Measurements from ENCODE around the gene MCF2. TPM values are rescaled to one million over a fixed set of nuclear protein-coding genes. Genes with fewer than 3 reads are reported as not detected.

The MCF2 gene
- polyA plus RNA-seq, 1 of the 3 experiments (the other 2 are of a cell fraction) = 0.05 TPM

GRCh38 chrX:139560221-139560620, 147.7 kb downstream of the MCF2 start:
- DNase-seq = no peak
- Histone ChIP-seq H3K27ac (ENCODE audit: low read depth in 2 of 2, low read length in 1 of 2) (no peak overlapping the region), H4K20me1 (ENCODE audit: insufficient read depth) (no peaks in the 10 kb centered on the region), H3K4me1 (ENCODE audit: control insufficient read depth in 1 of 2, insufficient read depth in 2 of 2, low read depth in 1 of 2, low read length in 1 of 2) (no peaks in the 10 kb centered on the region), H3K9me3 (no peaks in the 10 kb centered on the region), H2AFZ (ENCODE audit: low read depth) (no peak overlapping the region), H3F3A (replicated peaks; ENCODE audit: insufficient read depth) (no peaks in the 10 kb centered on the region), H3K27me3 (ENCODE audit: insufficient read depth) (peaks cover 7% of the 10 kb centered on the region; the same call in 1 of the 2 replicates), H3K4me2 (no peak overlapping the region), H3K79me2 (ENCODE audit: insufficient read depth) (no peaks in the 10 kb centered on the region), H3K36me3 (replicated peaks in 1 of 2; ENCODE audit: control insufficient read depth in 1 of 2, insufficient read depth in 2 of 2, low read length in 1 of 2) (no peaks in the 10 kb centered on the region), H3K9ac (no peak overlapping the region), H3K9me2 (no peaks in the 10 kb centered on the region), H3K4me3 (ENCODE audit: low read depth in 2 of 2, low read length in 1 of 2) (no peak overlapping the region)
- no peak for TF ChIP-seq RFX5 (IDR thresholded peaks at IDR 0.05; ENCODE audit: low read length)
- TF ChIP-seq EZH2phosphoT487 (IDR thresholded peaks at IDR 0.05; ENCODE audit: borderline replicate concordance, low read depth) = no peak
- no peak for TF ChIP-seq RCOR1 (IDR thresholded peaks at IDR 0.05; ENCODE audit: low read length)
- TF ChIP-seq FOXM1 (IDR thresholded peaks at IDR 0.05; ENCODE audit: low read depth) = no peak
- ChIA-PET CTCF (interaction anchor here (0.9 to 2.7 kb wide), 8 partner anchors 9 to 1368 kb away, joined by 3 to 7 read pairs (median 4); no protein-coding TSS in a partner anchor), POLR2A (no interaction called here)

DNA sequence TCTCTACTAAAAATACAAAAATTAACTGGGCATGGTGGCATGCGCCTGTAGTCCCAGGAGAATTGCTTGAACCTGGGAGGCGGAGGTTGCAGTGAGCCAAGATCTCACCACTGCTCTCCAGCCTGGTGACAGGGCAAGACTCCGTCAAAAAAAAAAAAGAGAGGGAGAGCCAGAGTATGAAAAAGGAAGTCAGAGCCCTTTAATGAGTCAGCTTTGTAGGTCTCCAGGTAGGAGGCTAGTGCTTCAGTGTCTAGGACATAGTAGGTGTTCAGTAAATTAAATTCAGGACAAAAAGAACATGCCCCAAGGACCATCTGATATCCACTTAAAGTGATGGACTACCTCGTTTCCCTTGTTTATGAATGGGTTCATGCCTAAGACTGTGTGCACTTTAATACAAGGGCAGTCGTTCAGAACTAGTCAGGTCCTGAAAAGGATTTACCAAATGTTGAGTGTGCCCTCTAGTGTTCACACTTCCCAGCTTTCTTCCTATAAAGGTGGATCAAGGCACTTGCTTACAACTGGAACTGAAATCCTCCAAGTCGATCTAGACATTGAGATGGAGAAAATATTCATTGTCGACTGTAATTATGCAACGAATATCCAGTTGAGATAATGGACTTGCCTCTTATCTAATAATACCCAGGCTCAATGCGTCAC, 148.5 kb downstream of the MCF2 start:
- peaks cover 7% of the 10 kb centered on the region; the same call in 1 of the 2 replicates for H3K27me3 ChIP-seq (ENCODE audit: insufficient read depth)
- no peaks in the 10 kb centered on the region for H3F3A ChIP-seq (replicated peaks; ENCODE audit: insufficient read depth)
- ChIA-PET POLR2A (no interaction called here), CTCF (interaction anchor here (0.8 to 2.7 kb wide), 9 partner anchors 10 to 1368 kb away, joined by 3 to 7 read pairs (median 3); no protein-coding TSS in a partner anchor)
- H3K36me3 ChIP-seq (replicated peaks in 1 of 2; ENCODE audit: control insufficient read depth in 1 of 2, insufficient read depth in 2 of 2, low read length in 1 of 2) = no peaks in the 10 kb centered on the region
- no peaks in the 10 kb centered on the region for H3K4me1 ChIP-seq (ENCODE audit: control insufficient read depth in 1 of 2, insufficient read depth in 2 of 2, low read depth in 1 of 2, low read length in 1 of 2)
- no peaks in the 10 kb centered on the region for H4K20me1 ChIP-seq (ENCODE audit: insufficient read depth)
- TF ChIP-seq USF2 (IDR thresholded peaks at IDR 0.05; ENCODE audit: borderline replicate concordance, low read depth, low read length) = no peak
- no peak for TF ChIP-seq FOSL2 (IDR thresholded peaks at IDR 0.05; ENCODE audit: borderline replicate concordance, low read depth)
- TF ChIP-seq GATA2 (CRISPR knock-in tag; IDR thresholded peaks at IDR 0.05) = no peak
- TF ChIP-seq RXRA (IDR thresholded peaks at IDR 0.05; ENCODE audit: borderline replicate concordance, low read depth) = no peak
- TF ChIP-seq, protein P1, sequence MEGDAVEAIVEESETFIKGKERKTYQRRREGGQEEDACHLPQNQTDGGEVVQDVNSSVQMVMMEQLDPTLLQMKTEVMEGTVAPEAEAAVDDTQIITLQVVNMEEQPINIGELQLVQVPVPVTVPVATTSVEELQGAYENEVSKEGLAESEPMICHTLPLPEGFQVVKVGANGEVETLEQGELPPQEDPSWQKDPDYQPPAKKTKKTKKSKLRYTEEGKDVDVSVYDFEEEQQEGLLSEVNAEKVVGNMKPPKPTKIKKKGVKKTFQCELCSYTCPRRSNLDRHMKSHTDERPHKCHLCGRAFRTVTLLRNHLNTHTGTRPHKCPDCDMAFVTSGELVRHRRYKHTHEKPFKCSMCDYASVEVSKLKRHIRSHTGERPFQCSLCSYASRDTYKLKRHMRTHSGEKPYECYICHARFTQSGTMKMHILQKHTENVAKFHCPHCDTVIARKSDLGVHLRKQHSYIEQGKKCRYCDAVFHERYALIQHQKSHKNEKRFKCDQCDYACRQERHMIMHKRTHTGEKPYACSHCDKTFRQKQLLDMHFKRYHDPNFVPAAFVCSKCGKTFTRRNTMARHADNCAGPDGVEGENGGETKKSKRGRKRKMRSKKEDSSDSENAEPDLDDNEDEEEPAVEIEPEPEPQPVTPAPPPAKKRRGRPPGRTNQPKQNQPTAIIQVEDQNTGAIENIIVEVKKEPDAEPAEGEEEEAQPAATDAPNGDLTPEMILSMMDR (IDR thresholded peaks at IDR 0.05) = peak; percentile 66
- TF ChIP-seq, protein P2, sequence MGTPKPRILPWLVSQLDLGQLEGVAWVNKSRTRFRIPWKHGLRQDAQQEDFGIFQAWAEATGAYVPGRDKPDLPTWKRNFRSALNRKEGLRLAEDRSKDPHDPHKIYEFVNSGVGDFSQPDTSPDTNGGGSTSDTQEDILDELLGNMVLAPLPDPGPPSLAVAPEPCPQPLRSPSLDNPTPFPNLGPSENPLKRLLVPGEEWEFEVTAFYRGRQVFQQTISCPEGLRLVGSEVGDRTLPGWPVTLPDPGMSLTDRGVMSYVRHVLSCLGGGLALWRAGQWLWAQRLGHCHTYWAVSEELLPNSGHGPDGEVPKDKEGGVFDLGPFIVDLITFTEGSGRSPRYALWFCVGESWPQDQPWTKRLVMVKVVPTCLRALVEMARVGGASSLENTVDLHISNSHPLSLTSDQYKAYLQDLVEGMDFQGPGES (IDR thresholded peaks at IDR 0.05; ENCODE audit: low read depth, low read length) = no peak
- TF ChIP-seq SMC3 (IDR thresholded peaks at IDR 0.05; ENCODE audit: low read depth, low read length) = peak; percentile 39
- TF ChIP-seq, protein P3, sequence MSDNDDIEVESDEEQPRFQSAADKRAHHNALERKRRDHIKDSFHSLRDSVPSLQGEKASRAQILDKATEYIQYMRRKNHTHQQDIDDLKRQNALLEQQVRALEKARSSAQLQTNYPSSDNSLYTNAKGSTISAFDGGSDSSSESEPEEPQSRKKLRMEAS (IDR thresholded peaks at IDR 0.05; ENCODE audit: low read depth) = no peak
- no peak for TF ChIP-seq EZH2phosphoT487 (IDR thresholded peaks at IDR 0.05; ENCODE audit: borderline replicate concordance, low read depth)
- TF ChIP-seq, protein P4, sequence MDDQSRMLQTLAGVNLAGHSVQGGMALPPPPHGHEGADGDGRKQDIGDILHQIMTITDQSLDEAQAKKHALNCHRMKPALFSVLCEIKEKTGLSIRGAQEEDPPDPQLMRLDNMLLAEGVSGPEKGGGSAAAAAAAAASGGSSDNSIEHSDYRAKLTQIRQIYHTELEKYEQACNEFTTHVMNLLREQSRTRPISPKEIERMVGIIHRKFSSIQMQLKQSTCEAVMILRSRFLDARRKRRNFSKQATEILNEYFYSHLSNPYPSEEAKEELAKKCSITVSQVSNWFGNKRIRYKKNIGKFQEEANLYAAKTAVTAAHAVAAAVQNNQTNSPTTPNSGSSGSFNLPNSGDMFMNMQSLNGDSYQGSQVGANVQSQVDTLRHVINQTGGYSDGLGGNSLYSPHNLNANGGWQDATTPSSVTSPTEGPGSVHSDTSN (IDR thresholded peaks at IDR 0.05) = no peak
- peak; percentile 60 for TF ChIP-seq RAD21 (IDR thresholded peaks at IDR 0.05; ENCODE audit: low read length)
- no peak for TF ChIP-seq TAF1 (IDR thresholded peaks at IDR 0.05; ENCODE audit: borderline replicate concordance, low read depth, low read length)
- TF ChIP-seq TEAD4 (IDR thresholded peaks at IDR 0.05; ENCODE audit: borderline replicate concordance, insufficient read depth) = no peak
- no peak for TF ChIP-seq USF1 (IDR thresholded peaks at IDR 0.05; ENCODE audit: borderline replicate concordance, low read depth)
- no peak for TF ChIP-seq CHD2 (IDR thresholded peaks at IDR 0.05; ENCODE audit: low read length, partially characterized antibody)
- no peak overlapping the region for H2AFZ ChIP-seq (ENCODE audit: low read depth)
- peak; percentile 20 for DNase-seq
- no peak overlapping the region for H3K4me2 ChIP-seq
- WGBS (ENCODE audit: low lambda C conversion rate) = 13% methylated on average over 9 of the region's 9 CpGs
- no peaks in the 10 kb centered on the region for H3K9me3 ChIP-seq
- no peak overlapping the region for H3K4me3 ChIP-seq (ENCODE audit: low read depth in 2 of 2, low read length in 1 of 2)
- no peaks in the 10 kb centered on the region for H3K9me2 ChIP-seq
- H3K9ac ChIP-seq = no peak overlapping the region
- H3K79me2 ChIP-seq (ENCODE audit: insufficient read depth) = no peaks in the 10 kb centered on the region
- H3K27ac ChIP-seq (ENCODE audit: low read depth in 2 of 2, low read length in 1 of 2) = no peak overlapping the region
